Activated CD4-positive, alpha-beta T cell treated with anti-CD3 and anti-CD28 coated beads, Interleukin-2, Interleukin-4, amounts not matched to agents 100 ng/mL and 50 ng/mL, durations not matched to agents 16 hours and 8 hours (primary cell): ENCODE results near the gene SMIM15.
"Not testable (repeated sequence)": the region's sequence is repeated elsewhere in the genome, so short reads cannot be mapped to it uniquely, and the experiment has no call there.

Experiments used
- DNase-seq: peaks from one replicate; pipeline ENCODE4 v3.0.0-alpha.2; 2020; ENCODE audit warnings: low spot score

The SMIM15 gene, protein sequence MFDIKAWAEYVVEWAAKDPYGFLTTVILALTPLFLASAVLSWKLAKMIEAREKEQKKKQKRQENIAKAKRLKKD

DNA sequence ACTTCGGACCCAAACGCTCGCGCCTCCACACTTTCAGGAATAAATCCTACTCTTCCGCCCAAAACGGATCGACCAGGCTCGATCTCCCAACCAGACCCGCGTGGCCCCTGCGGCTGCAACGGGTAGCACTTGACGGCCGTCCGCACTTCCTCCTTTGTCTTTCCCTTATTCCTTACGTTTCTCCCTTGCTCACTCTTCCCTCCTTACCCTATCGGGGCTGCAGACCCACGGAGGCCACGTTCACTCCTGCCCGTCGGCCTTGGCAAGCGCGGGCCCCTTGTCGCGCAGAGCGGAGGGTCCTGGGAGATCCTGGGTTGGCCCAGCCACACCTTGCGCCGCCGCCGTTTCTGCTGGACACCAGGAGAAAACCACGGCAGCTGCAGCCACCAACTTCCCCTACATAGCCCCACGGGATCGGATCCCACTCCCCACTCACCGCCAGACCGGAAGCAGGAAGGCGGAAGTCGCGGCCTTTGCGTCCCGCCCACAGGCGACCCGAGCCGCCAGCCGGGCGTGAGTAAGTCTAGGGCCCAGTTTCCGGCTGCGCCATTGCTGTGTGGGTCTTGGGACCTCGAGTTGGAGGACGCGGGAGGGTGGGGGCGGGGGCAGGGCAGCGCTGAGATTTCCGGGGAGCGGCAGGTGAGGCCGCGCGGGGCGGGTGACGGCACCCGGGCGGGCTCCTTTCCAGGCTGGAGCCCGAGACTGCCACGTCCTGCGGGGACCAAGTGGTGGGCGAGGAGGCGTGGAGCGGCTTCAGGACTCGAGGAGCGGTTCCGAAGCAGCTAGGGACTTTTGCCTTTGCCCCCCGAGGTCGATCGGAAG, at the start of gene SMIM15:
SMIM15 (minus strand) TSS at position 459 of the 822 bp plus-strand sequence. CDS start 2,297 bp downstream, outside the sequence.
- DNase-seq, result peak; percentile 90

DNA sequence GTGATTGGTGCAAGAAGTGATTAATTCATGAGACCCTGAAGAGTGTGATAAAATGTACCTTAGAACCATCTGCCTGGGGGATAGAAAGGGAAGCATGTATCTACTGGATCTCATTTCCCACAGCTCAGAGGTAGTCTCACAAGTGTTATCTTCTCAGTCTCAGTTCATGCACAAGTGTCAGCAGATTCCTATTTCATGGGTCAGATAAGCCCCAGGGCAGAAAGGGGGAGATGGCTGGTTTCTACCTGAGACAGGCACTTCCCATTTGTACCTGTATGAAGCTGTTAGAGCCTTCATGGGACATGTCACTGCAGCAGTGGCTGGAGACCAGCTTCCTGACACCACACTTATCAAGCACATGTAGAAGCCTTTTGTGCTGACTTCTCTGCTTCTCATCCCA, 45.6 kb upstream of the SMIM15 start:
- DNase-seq, result no peak

GRCh38 chr5:61205013-61205412, 42.7 kb upstream of the SMIM15 start:
- no peak for DNase-seq

- DNase-seq, result peak; percentile 81
These were observed 39.9 kb upstream of the SMIM15 start for GRCh38 chr5:61202213-61202612.

DNA sequence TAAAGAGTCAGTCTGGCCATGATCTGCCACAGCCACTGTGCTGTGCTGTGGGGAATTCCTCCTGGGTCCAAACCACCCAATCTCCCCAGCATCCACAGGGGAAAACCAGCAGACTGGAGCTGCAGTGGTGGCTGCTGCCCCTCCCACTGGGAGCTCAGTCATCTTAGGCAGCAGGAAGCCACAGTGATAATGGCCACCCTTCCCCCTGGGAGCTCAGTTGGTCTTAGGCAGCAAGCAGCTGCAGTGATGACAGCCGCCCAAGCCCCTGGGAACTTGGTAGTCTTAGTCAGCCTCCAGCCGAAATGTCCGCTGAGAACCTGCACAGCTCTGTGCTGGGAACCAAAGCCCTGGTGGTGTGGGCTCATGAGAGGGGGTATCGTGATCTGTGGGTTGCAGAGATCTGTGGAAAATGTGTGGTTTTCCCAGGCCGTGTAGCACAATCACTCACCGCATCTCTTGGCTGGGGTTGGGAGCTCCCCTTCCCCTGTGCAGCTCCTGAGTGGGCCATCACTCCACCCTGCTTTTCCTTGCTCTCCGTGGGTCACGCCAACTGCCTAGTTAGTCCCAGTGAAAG, 38.4 kb upstream of the SMIM15 start:
- DNase-seq, result no peak

- DNase-seq, result no peak
These were observed 36.3 kb upstream of the SMIM15 start for GRCh38 chr5:61198606-61199005.

DNA sequence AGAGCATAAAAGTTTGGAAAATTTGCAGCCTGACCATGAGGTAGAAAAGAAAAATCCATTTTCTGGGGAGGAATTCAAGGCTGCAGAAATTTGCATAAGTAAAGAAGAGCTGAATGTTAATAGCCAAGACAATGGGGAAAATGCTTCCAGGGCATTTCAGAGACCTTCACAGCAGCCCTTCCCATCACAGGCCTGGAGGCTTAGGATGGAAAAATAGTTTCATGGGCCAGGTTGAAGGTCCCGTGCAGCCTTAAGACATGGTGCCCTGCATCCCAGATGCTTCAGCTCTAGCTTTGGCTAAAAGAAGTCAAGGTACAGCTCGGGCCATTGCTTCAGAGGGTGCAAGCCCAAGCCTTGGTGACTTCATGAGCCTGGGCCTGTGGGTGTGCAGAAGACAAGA, 25.6 kb upstream of the SMIM15 start:
- not testable (repeated sequence) for DNase-seq

DNA sequence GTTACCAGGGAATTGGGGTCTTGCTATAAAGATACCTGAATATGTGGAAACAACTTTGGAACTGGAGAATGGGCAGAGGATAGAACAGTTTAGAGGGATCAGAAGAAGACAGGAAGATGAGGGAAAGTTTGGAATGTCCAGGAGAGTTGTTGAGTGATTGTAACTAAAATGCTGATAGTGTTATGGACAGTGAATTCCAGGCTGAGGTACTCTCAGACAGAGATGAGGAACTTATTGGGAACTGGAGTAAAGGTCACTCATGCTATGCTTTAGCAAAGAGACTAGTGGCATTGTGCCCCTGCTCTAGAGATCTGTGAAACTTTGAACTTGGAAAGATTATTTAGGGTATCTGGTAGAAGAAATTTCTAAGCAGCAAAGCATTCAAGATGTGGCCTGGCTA, 25.1 kb upstream of the SMIM15 start:
- not testable (repeated sequence) for DNase-seq

DNA sequence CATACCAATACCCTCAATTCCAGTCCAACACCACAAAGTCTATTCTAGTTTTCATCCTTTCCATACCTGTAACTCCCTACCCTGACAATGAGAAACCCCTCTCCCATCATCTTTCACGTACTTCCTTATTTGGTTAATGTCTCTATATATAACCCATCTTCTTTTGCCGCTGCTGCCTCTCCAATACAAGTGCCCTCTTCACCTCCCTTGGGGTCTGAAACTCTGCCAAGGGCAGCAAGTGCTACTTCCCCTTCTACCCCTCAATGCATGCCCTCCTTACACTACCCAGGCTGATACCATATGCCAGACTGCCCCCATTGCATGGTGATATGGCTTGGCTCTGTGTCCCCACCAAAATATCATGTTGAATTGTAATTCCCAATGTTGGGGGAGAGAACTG, 24.4 kb upstream of the SMIM15 start:
- DNase-seq, result no peak

DNA sequence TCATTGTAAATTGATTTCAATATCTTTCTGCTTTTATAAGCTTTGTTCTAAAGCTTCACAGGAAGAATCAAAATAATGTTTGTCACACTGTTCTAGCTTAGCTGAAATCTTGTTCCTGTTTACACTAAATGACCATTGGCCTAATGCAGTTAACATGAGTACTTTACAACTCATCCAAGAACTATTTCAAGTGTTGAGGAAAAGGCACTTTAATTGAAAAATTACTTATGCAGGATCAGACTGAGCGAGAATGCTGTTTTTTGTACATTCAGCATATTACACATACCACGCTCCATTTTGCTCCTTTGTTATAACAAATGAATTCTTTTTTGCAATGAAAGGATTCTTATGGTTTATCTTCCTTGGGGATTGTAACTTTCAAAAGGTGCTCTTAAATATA, 22.4 kb upstream of the SMIM15 start:
- DNase-seq, result no peak

DNA sequence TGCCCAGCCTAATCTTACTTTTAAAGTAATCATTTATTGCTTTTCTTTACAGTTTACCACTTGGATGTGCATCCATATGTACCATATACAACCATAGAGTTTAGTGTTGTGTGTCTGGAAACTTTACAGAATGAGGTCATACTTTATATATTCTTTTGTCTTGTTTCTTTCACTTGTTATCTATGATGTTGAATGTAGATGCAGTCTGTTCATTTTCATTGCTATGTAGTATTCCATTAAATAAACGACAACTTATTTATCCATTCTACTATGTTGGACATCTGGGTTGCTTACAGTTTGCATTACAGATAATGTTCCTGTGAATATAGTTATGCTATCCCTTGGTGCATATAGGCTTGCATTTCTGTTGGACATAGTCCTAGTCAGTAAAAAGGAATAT, 21.3 kb upstream of the SMIM15 start:
- no peak for DNase-seq

DNA sequence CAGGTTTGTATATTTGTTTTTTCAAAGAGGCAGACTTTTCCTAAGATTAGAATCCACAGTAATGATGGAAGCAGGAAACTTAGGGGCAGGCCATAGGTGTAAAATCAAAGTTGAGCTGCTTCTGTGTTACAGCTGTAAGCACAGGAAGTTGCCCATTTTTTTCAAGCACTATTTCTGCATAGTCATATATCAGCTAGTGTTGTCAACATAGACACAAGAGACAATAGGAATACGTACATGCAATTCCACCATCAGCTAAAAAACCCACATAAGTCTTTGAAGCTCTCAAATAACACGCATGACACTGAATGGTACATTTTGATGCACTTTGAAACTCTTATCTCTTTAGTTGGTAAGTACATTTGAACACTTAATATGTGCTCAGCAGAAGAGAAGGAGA, 20.2 kb upstream of the SMIM15 start:
- DNase-seq, result no peak

DNA sequence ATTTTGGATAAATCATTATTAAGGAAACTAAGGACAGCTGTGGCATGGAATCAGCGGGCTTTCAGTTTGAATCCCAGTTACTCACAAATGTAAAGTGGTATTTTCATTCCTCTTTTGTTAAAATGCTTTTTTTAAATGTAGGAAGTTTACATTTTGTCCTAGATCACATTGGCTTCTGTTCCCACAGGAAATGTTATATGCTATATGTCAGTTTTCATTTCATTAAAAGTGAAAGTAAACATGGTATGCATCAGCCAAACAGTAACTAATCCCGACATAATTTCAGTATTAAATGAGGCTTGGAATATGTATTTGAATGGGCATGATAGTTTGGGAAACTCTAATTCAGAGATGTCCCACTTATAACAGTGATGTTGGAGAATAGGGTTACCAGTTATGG, 18.6 kb upstream of the SMIM15 start:
- no peak for DNase-seq

- DNase-seq, result no peak
These were observed 16.4 kb upstream of the SMIM15 start for GRCh38 chr5:61178702-61179101.

DNA sequence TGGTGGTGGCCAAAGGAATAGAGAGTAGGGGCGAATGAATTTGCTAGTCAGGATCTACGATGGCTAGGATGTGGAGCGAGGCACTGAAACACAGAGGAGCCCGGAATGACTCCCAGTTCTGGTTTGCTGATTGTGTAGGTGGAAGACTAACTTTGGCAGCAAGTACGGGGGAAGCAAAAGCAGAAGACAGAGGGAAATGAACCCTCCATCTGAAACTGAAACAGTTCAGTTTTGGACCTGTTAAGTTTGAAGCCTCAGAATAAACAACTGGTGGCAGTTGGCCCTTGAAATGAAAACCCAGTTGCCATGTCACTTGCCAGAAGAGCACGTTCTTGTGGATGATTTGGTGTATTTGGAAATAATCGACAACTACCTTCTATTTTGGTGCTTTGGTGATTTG, 15.4 kb upstream of the SMIM15 start:
- DNase-seq, result no peak

DNA sequence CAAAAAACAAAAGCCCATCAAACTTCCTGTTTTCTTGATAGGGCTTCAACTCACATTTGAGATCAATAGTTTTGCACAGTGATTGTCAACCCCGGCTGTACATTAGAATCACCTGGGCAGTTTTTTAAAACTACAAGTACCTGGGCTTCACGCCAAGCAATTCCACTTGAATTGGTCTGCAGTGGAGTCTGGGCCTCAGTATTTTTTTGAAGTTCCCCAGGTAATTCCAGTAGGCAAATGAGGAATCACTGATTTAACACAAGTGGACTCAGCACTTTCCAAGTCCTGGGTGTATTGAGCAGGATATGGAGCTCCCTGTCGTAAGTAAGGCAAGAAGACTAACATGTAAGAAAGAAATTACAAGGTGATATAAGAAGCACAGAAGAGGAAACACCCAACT, 14.8 kb upstream of the SMIM15 start:
- no peak for DNase-seq

GRCh38 chr5:61176631-61177030, 14.4 kb upstream of the SMIM15 start:
- DNase-seq, result no peak

- DNase-seq, result no peak
These were observed 9.2 kb upstream of the SMIM15 start for GRCh38 chr5:61171479-61171878.

- no peak for DNase-seq
These were observed 6.7 kb upstream of the SMIM15 start for GRCh38 chr5:61168951-61169350.

- no peak for DNase-seq
These were observed 5.1 kb upstream of the SMIM15 start for GRCh38 chr5:61167382-61167781.

DNA sequence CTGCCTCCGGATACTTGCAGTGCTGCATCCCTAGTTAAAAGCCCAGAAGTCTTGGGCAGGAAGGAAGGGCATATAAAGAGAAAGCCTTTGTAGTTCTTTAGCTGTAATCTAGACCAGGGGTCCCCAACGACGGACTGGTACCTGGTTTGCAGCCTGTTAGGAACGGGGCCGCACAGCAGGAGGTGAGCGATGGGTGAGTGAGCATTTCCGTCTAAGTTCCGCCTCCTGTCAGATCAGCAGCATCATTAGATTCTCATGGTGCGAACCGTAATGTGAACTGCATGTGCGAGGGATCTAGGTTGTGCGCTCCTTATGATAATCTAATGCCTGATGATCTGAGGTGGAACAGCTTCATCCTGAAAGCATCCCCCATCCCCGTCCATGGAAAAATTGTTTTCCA, 1.6 kb upstream of the SMIM15 start:
- no peak for DNase-seq

DNA sequence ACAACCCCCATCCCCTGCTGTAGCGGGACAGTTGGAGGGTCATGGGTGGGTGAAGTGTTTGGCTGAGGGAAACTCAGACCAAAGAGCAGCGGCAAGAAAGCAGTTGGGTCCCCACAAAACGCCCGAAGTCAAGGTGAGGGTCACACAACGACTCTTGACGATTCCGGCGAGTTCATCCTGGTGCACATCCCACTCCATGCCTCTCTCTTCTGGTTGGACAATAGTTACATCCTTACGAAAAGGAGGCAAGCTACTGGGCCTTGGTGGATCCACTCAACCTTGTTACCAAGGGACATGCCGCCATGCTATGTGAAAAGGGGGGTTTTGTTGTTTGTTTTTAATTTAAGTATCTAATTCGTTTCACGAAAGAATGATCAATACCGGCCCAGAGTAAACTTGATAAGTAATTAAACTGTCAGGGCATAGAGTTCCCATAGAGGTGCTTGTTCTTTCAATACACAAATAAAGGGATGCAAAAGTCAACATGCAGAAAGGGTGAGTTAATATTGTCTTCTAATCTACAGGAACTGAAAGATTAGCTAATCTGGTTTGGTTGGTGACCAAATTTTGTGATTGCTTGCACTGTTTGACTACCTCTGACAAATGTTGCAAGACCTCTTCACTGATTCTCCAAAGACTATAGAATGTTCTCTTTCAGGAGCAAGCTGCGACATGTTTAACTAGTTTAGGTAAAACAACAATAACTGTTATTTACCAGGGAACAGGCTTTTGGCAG, 732 bp upstream of the SMIM15 start:
- DNase-seq, result no peak

DNA sequence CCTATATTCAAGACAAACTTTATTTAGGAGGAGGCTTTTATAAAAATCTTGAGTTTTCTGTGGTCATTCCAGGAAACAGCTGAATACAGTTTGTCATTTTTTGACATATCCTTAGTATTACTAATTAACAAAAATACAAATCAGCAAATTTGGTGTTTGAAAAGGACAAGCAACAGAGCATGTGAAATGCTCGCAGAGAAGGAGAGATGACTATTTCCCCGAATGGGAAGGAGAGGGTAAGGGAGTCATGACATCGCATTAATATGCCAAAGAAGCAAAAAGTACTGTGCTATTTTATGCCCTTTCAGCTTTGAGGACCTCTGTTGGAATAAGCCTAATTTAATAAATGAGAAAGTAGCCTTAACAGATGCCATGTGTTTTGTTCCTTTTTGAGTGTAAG, 1.8 kb downstream of the SMIM15 start:
- no peak for DNase-seq
